SHP77 treated with DMSO at 0.1 percent for 48 hours (cell line): ENCODE results near the gene SPTLC2.

Source experiments
- DNase-seq: peaks from one replicate; lab custom pipeline; 2025; lab: John Stamatoyannopoulos, UW

The SPTLC2 gene

GRCh38 chr14:77623201-77623600 is 6.8 kb upstream of the SPTLC2 start:
- no peak for DNase-seq

DNA sequence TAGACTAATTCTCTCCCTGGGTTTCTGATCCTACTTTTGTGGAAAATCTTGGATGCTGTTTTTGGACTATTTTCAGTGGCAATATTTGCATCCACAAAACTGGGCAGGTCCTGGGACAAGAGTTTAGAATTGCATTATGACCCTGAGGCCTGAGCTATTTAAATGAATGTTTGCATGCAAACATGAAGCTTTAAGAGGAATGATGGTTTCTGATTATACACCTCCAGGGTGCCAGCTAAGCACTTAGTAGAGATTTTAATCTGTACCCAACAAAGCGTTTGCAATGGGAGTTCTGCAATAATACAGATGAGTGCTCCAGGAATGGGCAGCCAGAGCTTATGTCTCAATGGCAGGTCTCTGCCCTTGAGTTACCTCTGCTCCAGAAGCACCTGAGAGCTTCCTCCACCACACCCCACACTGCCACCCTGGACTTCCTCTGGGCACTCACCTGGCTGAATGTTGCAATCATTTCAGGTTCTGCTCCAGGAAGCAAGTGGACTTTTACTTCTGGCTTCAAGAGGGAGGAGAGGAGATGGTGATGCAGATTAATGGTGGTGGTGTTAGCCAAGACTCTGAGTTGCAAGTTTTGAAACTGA is 6.0 kb upstream of the SPTLC2 start:
- no peak for DNase-seq

DNA sequence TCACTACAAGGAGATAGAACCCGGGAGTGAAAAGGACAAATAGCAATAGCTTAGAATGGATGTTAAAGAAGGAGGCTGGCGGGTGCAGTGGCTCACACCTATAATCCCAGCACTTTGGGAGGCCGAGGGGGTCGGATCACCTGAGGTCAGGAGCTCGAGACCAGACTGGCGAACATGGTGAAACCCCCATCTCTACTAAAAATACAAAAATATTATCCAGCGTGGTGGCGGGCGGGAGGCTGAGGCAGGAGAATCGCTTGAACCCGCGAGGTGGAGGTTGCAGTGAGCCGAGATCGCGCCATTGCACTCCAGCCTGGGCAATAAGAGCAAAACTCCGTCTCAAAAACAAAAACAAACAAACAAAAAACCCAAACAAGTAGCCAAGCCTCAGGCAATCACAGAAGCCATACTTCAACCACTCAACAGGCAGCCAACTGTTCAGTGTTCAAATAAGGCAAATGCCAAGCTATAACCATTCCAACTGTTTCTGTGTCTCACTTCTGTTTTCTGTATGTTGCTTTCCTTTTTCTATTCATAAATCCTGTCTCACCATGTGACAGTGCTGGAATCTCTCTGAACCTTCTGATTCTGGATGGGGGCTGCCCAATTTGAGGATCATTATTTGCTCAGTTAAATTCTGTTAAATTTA is 3.9 kb upstream of the SPTLC2 start:
- DNase-seq, result no peak

GRCh38 chr14:77618381-77618970 is 2.0 kb upstream of the SPTLC2 start:
- DNase-seq, result no peak

DNA sequence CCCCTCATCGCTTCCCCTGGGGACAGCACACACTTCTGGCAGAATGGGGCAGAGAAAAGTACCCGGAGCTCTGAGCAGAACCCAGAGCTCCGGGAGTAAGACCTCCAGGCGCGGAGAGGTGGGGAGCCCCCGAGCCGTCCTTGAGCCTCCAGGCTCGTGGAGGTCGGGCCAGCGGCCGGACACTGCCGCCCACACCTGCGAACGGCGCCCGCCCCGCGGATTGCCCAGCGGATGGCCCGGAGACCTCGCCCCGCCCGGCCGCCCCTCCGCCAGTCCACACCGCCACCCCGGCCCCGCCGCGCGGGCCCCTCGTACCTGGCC is 344 bp downstream of the SPTLC2 start:
- DNase-seq, result no peak

DNA sequence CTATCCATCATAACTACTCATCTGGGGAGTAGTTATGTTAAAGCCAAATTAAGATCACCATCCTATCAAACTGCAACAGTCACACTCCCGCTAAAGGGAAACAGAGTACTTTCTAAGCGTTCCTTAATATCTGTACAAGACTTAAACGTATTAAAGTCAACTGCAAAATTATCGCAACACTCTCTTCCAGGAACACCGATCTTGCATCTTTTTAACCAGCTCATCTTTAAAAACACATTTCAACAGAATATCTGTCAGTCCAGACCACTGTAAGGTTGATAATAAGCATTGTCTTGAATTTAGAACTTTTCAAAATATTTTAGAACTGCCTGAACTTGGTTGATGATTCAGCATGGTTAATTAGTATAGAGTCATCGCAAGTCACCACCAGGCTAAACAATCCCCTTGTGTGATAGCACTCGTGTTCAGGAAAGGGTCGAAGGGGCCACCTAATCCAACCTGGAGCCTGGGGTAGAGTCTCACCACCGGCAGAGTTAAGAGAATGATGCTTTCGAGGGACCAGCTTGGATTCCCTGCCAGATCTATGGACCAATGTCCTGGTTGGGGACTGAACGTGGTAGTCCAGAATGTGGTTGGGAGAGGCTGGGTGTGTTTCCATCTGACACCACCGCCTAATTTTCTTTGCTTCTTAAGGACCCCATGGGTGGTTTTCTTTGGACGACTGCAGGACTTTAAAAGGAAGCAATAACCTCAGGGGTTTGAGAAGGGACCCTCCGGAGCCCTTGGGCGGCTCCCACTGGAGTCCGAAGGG is 890 bp downstream of the SPTLC2 start:
- no peak for DNase-seq

DNA sequence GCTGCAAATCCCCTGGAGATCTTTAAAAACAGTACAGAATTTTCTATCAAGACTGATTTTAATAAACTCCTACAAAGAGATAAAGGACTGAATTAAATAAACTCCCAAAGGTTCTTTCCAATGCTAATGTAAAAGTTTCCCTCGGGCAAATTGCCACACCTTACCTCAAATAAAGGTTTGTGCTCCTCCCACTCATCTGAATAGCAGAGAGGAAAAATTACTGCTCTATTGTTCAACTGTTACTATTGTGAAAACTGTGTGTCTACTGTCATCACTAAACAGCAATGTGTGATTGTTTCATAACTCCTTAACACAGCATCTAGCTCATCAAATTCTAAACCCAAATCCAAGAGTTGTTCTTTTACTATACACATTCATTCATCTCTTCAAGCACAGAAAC is 3.2 kb downstream of the SPTLC2 start:
- DNase-seq, result no peak

GRCh38 chr14:77612011-77612620 is 4.3 kb downstream of the SPTLC2 start:
- DNase-seq, result no peak

- DNase-seq, result no peak
Observed at GRCh38 chr14:77610553-77610952, 5.9 kb downstream of the SPTLC2 start.

DNA sequence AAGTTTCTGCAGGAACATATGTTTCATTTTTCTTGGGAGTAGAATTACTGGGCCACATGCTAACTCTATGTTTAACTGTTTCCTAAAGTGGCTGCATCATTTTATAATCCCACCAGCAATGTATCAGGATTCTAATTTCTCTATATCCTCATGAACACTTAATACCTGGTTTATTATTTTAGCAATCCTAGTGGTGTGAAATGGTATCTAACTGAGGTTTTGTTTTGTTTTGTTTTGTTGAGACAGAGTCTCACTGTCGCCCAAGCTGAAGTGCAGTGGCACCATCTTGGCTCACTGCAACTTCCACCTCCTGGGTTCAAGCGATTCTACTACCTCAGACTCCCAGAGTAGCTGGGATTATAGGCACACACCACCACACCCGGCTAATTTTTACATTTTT is 6.5 kb downstream of the SPTLC2 start:
- DNase-seq, result no peak

GRCh38 chr14:77607741-77608302 is 8.6 kb downstream of the SPTLC2 start:
- no peak for DNase-seq

- no peak for DNase-seq
Observed at GRCh38 chr14:77605392-77605972, 11.0 kb downstream of the SPTLC2 start.

- DNase-seq, result no peak
Observed at GRCh38 chr14:77603654-77604255, 12.7 kb downstream of the SPTLC2 start.

DNA sequence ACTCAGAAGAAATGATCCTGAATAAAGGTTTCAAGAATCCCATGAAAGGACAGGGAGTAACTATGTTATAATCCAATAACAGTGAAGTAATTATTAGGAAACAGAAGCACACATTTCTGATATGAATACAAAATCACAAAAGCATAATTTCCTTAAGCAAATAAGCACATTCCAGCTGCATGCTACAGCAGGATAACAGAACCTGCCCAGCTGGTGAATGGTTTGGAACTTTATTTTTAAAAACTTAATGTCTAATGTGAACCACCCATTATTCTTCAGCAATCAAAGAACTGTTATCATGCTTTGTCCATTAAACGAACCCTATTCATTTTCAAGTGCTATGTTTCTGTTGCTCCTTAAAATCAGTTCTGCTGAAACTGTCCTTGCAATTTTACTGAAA is 13.4 kb downstream of the SPTLC2 start:
- no peak for DNase-seq

DNA sequence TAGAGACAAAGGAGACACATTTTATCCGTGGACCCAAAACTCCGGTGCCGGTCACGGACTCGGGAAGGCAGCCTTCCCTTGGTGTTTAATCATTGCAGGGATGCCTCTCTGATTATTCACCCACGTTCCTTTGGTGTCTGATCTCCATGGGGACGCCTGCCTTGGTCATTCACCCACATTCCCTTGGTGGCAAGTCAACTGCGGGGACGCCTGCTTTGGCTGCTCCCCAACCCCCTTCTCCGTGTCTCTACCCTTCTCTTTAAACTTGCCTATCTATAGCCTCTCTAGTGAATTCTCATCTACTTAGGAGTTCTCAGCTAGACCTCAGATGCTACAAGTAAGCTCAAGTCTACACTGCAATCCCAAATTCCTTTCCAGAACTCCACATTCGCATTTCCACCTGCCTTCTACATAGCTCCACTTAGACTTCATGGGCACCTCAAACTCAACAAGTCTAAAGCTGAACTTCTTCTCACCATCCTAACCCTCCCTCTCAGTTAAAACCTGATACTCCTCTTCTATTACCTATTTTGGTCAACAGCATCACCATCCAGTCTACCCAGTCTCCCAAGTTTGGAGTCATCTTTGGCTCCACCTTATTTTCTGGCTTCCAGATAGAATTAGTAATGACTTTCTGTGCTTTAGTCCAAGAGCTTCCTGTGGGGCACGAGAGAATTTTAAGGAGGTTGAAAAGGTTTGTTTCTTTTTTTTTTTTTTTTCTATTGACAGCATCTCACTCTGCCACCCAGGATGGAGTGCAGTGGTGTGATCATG is 14.4 kb downstream of the SPTLC2 start:
- no peak for DNase-seq

DNA sequence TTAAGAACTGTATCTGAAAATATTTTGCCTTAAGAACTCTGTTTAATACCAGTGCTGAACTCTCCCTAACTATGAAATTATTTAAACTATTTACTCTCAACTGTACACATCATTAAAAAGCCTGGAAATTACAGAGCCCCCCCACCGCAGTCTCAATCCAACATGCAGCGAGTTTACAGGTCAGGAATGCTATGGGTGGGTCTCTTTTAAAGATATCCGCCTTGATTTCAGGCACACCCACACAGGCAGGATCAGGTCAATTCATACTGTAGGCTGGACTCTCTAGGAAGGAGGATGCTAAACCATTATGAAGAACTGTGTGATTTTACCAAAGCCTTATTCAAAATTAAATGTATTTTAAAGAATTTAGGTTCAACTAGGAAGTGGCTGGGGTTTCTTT is 16.5 kb downstream of the SPTLC2 start:
- DNase-seq, result no peak

DNA sequence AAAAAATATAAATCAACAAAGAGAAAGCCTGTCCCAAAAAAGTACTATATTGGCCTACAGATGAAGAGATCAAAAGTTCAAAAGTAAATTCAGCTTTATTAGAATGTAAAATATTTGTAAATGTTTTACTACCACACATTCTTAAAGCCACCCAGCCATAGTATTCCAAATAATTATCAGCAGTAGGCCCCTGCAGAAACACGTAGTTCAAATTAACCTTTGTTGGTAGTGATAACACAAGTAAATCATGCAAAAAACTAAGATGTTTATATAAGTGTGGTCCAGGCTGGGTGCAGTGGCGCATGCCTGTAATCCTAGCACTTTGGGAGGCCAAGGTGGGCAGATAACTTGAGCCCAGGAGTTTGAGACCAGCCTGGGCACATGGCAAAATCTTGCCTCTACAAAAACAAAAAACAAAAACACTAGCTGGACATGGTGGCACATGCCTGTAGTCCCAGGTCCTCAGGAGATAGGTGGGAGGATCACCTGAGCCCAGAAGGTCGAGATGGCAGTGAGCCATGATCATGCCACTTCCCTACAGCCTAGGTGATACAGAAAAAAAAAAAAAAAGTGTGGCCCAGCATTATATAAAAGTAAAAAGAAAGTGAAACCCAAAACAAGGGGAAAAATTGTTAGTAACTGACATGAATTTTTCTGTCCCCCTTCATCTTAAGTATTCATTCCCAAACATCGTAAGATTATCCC is 17.9 kb downstream of the SPTLC2 start:
- DNase-seq, result no peak

- DNase-seq, result no peak
Observed at GRCh38 chr14:77593501-77593961, 22.9 kb downstream of the SPTLC2 start.

- DNase-seq, result no peak
Observed at GRCh38 chr14:77590845-77591485, 25.5 kb downstream of the SPTLC2 start.

GRCh38 chr14:77589099-77589498 is 27.3 kb downstream of the SPTLC2 start:
- DNase-seq, result no peak
